Measurements from ENCODE around the gene CFAP44.
"Not testable (repeated sequence)": the region's sequence is repeated elsewhere in the genome, so short reads cannot be mapped to it uniquely, and the experiment has no call there.

Gene CFAP44, protein sequence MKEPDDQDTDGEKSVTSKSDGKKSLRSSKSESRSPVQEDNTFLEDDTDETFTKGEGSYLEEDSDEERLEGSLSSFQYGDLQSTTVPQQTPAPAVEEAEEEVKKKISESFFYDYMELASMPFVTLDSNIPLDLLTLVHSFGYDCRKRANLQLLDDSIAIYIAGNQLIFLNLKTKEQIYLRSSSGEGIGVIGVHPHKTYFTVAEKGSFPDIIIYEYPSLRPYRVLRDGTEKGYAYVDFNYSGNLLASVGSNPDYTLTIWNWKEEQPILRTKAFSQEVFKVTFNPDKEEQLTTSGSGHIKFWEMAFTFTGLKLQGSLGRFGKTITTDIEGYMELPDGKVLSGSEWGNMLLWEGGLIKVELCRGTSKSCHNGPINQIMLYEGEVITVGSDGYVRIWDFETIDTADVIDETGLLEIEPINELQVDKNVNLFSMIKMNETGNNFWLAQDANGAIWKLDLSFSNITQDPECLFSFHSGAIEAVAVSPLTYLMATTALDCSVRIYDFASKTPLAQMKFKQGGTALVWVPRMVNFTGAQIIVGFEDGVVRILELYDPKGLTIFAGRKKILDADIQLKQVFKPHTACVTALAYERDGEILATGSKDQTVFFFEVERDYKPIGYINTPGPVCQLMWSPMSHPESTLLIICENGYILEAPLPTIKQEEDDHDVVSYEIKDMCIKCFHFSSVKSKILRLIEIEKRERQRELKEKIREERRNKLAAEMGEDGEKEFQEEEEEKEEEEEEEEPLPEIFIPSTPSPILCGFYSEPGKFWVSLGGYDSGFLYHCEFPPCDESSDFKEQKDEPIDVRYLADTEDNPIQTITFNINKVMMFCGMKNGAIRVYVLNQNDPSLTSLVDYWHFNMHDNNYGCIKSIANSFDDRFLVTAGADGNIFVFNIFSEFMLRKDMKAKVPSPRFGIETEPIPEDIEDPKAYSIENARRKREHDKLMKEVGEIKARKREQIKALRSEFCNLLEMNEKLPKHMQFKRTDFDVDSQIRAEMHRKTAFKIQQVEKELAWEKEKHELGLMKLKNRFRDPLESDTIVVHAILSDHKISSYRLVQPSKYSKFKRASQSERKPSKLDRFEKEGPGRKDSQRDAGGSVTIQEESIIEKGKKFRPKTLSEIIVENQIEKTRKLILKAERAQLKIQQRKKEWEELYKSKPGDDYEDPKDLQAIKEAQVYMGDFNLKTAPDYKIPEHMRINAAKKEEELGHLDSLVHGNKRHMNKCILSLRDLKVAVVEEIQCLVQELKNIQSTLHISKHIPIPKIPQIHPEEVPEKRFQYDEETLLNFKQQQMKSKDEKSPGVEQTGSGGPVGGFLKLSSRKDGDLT (N-terminal part only)

DNA sequence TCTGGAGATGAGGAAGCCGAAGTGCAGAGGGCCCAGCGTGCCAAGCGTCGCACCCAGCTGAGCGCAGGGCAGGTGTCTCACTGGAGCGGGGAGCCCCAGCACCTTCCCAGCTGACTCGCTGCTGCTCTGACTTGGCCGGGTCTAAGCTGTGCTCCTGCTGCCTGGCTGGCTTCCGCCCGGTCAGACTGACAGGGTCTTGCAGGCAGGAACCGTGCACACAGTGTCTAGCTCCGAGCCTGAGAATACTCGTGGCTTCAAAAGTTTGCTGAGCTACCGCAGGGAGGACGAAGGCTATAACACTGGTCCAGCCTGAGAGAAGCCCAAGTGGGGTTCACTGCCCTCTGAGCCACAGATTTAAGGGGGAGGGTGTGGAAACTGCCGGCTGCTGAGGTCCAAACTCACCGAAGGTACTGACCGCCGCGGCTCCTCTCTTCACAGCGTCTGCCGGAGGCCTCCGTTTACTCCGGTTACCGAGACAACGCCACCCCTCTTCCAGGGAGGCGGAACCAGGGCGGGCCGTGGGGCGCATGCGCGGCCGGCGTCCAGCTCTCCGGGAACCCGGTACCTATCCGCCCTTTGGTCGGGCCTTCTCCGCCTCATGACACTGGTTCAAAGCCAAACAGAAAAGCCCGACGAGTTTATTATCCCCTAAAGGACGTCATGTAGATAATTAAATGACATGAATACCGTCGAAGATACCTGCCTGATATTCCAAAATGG lies at the start of gene CFAP44:
Gene CFAP44 (minus strand): TSS at position 443 of the 720 bp plus-strand sequence. CDS start 7,829 bp downstream, outside the sequence.
- Mint-ChIP-seq H3K36me3 (ENCODE audit: low read depth) (peaks cover 20% of the 10 kb centered on the region), H3K9me3 (no peaks in the 10 kb centered on the region), H3K27me3 (no peaks in the 10 kb centered on the region), H3K4me3 (no peak within 1 kb of the TSS), H3K4me1 (peaks cover 6% of the 10 kb centered on the region), H3K27ac (peak within 1 kb of the TSS; percentile 0)
- DNase-seq (peak; percentile 56), ATAC-seq (peak; percentile 60)

DNA sequence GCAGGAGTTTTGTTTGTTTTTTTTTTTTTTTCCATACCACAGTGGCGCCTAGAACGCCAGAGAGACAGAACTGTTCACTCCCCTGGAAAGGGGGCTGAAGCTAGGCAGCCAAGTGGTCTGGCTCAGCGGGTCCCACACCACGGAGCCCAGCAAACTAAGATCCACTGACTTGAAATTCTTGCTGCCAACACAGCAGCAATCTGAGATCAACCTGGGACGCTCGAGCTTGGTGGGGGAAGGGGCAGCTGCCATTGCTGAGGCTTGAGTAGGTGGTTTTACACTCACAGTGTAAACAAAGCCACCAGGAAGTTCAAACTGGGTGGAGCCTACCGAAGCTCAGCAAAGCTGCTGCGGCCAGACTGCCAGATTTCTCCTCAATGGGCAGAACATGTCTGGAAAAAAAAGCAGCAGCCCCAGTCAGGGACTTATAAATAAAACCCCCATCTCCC lies 43.9 kb upstream of the CFAP44 start:
- Mint-ChIP-seq H3K27me3 (no peaks in the 10 kb centered on the region), H3K4me1 (no peaks in the 10 kb centered on the region), H3K36me3 (ENCODE audit: low read depth) (peaks cover 36% of the 10 kb centered on the region), H3K27ac (no peak overlapping the region), H3K4me3 (no peak overlapping the region), H3K9me3 (peaks cover 11% of the 10 kb centered on the region)
- no peak for DNase-seq
- no peak for ATAC-seq

DNA sequence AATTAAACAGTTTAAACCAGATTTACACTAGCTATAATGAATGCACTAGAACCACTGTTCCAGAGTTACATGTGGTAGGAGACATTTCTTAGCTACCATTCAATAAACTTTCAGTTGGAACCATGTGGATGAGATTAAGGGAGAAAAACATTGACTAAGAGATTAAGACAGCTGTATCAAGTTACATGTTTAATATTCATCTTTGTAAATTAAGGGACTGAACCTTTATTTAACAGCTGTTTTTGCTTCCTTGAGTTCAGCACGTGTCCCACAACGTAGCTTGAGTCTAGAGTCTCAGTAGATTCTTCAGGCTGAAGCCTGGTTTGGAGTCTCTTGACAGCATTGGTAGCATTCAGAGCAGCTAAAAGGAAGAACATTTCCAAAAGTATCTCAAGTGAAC lies 27.2 kb upstream of the CFAP44 start:
- Mint-ChIP-seq H3K9me3 (no peaks in the 10 kb centered on the region), H3K36me3 (ENCODE audit: low read depth) (peaks cover 43% of the 10 kb centered on the region), H3K27me3 (no peaks in the 10 kb centered on the region), H3K4me1 (no peaks in the 10 kb centered on the region), H3K4me3 (no peak overlapping the region), H3K27ac (no peak overlapping the region)
- ATAC-seq (no peak), DNase-seq (no peak)

DNA sequence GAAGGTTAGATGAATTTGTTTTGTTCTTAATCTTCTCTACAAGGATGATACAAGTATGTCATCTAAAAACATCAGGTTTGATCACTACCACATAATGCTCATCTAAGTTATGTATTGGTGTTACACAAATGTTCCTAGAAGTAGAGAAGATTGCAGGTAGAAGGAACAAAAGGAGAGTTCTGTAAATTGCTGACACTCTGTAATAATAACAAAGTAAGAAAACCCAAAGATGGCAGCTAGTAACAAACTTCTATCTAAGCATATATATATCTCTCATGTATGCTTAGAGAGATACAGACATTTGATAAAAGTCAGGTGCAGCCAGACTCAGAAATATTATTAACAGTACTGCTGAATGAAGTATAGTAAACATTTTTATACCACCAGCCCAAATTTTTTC lies 20.2 kb upstream of the CFAP44 start:
- Mint-ChIP-seq H3K27me3 (no peaks in the 10 kb centered on the region), H3K4me1 (no peaks in the 10 kb centered on the region), H3K9me3 (no peaks in the 10 kb centered on the region), H3K36me3 (ENCODE audit: low read depth) (peaks cover 64% of the 10 kb centered on the region), H3K27ac (no peak overlapping the region), H3K4me3 (no peak overlapping the region)
- ATAC-seq (no peak), DNase-seq (no peak)

DNA sequence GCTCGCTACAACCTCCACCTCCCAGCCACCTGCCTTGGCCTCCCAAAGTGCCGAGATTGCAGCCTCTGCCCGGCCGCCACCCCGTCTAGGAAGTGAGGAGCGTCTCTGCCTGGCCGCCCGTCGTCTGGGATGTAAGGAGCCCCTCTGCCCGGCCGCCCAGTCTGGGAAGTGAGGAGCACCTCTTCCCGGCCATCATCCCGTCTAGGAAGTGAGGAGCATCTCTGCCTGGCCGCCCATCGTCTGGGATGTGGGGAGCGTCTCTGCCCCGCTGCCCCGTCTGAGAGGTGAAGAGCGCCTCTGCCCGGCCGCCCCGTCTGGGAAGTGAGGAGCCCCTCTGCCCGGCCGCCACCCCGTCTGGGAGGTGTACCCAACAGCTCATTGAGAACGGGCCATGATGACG lies 17.3 kb upstream of the CFAP44 start:
- not testable (repeated sequence) for DNase-seq, H3K27me3 Mint-ChIP-seq, ATAC-seq, H3K9me3 Mint-ChIP-seq, H3K4me3 Mint-ChIP-seq, H3K4me1 Mint-ChIP-seq, H3K27ac Mint-ChIP-seq
- peaks cover 60% of the 10 kb centered on the region for H3K36me3 Mint-ChIP-seq (ENCODE audit: low read depth)

DNA sequence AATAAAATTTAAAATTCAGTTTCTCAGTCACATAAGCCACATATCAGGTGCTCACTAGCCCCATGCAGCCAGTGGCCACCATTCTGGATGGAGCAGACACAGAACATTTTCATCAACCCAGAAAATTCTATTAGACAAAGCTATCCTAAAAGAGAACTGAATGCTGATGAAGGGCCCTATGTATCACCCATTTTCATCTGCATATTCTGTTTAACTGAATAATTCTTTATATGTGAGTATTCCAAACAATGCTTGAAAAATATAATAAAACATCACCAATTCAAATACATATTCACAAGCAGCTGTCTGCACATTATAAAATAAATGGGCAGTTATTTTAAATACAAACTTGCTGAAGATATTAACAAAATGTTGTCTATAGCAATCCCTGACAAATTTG lies 14.2 kb upstream of the CFAP44 start:
- H3K36me3 Mint-ChIP-seq (ENCODE audit: low read depth): peaks cover 49% of the 10 kb centered on the region
- no peak overlapping the region for H3K27ac Mint-ChIP-seq
- no peaks in the 10 kb centered on the region for H3K27me3 Mint-ChIP-seq
- H3K4me3 Mint-ChIP-seq: no peak overlapping the region
- DNase-seq (no peak), ATAC-seq (no peak)
- H3K4me1 Mint-ChIP-seq: no peaks in the 10 kb centered on the region
- H3K9me3 Mint-ChIP-seq: no peaks in the 10 kb centered on the region

DNA sequence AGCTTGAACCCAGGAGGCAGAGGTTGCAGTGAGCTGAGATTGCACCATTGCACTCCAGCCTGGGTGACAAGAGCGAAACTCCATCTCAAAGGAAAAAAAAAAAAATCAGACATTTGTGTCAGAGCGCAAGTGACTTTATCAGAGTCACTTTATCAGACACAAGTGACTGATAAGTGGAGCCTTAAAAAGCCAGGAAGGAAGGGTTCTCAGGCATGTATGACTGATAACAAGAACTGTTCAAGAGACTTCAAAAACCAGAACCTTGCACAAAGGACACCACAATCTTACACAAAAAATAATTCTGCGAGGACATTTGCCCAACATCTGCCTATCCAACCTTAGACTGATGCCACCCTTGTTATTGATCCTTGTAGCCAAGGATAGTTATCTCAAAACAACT lies 13.3 kb upstream of the CFAP44 start:
- no peak for DNase-seq
- Mint-ChIP-seq H3K9me3 (no peaks in the 10 kb centered on the region), H3K36me3 (ENCODE audit: low read depth) (peaks cover 41% of the 10 kb centered on the region), H3K27ac (no peak overlapping the region), H3K4me1 (no peaks in the 10 kb centered on the region), H3K4me3 (no peak overlapping the region), H3K27me3 (no peaks in the 10 kb centered on the region)
- no peak for ATAC-seq

DNA sequence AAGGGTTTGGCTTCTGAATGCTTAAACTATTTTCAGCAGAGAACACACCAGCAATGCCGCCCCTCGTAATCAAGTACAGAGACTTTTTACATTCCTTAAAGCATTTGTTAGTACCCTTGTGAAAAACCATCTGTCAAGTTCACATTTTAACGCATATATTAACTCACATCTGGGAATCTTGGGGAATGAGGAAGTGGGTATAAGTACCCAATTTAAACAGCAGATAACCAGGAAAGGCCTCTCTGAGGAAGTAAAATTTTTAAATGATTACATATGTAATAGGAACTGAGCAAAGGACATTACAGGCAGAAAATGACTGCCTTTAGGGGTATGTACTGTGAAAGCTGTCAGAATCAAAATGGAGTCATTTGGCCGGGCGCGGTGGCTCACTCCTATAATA lies 12.8 kb upstream of the CFAP44 start:
- Mint-ChIP-seq H3K9me3 (no peaks in the 10 kb centered on the region), H3K36me3 (ENCODE audit: low read depth) (peaks cover 37% of the 10 kb centered on the region), H3K4me1 (no peaks in the 10 kb centered on the region), H3K4me3 (no peak overlapping the region), H3K27me3 (no peaks in the 10 kb centered on the region), H3K27ac (no peak overlapping the region)
- ATAC-seq (no peak), DNase-seq (no peak)

DNA sequence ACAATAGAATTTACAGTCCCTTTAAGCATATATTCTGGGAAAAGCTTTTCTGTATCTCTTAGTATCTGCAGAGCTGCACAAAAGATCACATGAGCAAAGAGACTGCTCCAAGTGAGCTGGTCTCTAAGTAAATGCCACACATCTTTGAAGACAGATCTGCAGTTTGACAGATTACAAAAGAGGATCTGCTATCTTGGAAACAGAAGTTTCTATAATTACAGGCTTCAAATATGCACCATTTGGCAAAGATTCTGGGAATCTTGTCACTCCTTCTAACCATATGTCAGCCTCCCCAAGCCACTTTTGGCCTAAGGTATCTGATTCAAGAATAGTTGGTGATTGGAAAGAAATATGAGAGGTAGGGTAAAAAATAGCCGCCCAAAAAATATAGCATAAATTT lies 9.6 kb upstream of the CFAP44 start:
- no peaks in the 10 kb centered on the region for H3K9me3 Mint-ChIP-seq
- peaks cover 37% of the 10 kb centered on the region for H3K36me3 Mint-ChIP-seq (ENCODE audit: low read depth)
- no peaks in the 10 kb centered on the region for H3K4me1 Mint-ChIP-seq
- no peak overlapping the region for H3K27ac Mint-ChIP-seq
- no peaks in the 10 kb centered on the region for H3K27me3 Mint-ChIP-seq
- ATAC-seq (no peak), DNase-seq (no peak)
- H3K4me3 Mint-ChIP-seq: no peak overlapping the region

DNA sequence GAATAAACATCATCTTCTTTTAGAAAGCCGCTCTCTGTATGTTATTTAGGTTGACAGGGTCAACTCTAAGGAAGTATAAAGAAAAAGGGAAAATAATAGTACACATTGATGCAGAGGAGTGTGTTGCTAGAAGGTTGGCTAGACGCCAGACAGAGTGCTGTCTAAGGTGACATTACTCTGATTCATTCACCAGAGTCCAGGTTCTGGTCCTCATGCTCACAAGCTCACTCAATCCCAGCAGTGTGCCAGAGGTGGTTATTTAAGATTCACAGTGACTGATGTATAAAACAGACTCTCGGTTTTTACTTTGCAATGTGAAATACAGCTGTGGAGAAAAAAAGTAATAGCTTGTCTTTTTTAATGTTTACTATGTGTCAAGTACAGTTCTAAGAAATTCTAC lies 1.7 kb downstream of the CFAP44 start:
- H3K27me3 Mint-ChIP-seq: no peaks in the 10 kb centered on the region
- H3K9me3 Mint-ChIP-seq: no peaks in the 10 kb centered on the region
- ATAC-seq (no peak), DNase-seq (no peak)
- H3K4me1 Mint-ChIP-seq: peaks cover 6% of the 10 kb centered on the region
- H3K36me3 Mint-ChIP-seq (ENCODE audit: low read depth): peaks cover 12% of the 10 kb centered on the region
- H3K27ac Mint-ChIP-seq: no peak overlapping the region
- no peak overlapping the region for H3K4me3 Mint-ChIP-seq

DNA sequence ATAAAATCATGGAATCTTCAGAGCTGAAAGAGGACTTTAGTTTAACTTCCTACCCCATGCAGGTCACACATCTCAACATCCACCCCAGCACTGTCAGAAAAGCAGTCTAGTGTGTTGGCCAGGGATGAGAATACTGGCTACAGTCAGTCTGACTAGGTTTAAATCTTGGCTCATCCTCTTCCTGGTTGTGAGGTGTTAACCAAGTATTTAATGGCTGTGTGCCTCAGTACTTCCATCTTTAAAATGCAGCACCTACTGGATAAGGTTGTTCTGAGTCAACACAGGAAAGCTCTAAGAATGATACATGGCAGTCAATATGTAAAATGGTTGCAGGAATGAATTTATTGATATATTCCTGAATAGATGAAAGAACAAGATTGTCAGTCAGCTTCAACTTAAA lies 3.1 kb downstream of the CFAP44 start:
- peaks cover 6% of the 10 kb centered on the region for H3K4me1 Mint-ChIP-seq
- no peaks in the 10 kb centered on the region for H3K27me3 Mint-ChIP-seq
- ATAC-seq (peak; percentile 12), DNase-seq (no peak)
- H3K9me3 Mint-ChIP-seq: no peaks in the 10 kb centered on the region
- H3K27ac Mint-ChIP-seq: no peak overlapping the region
- peaks cover 14% of the 10 kb centered on the region for H3K36me3 Mint-ChIP-seq (ENCODE audit: low read depth)
- no peak overlapping the region for H3K4me3 Mint-ChIP-seq

DNA sequence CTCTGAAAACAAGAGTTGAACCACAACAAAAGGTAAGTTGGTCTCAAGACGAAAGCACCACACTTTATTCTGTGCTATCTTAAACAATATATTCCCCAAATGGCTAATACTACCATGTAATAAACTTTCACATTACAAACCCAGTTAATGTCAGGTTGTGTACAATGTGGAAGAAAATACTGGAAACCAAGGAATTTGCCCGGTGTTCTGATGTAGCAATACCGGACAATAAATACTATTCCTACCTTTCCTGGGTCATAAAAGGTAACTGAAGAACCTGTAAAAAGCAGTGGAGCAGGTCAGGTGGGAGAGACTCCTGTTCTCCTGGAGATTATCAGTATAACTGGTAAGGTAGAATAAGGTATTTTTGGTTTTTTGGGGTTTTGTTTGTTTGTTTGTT lies 3.9 kb downstream of the CFAP44 start:
- H3K27me3 Mint-ChIP-seq: no peaks in the 10 kb centered on the region
- H3K4me3 Mint-ChIP-seq: no peak overlapping the region

DNA sequence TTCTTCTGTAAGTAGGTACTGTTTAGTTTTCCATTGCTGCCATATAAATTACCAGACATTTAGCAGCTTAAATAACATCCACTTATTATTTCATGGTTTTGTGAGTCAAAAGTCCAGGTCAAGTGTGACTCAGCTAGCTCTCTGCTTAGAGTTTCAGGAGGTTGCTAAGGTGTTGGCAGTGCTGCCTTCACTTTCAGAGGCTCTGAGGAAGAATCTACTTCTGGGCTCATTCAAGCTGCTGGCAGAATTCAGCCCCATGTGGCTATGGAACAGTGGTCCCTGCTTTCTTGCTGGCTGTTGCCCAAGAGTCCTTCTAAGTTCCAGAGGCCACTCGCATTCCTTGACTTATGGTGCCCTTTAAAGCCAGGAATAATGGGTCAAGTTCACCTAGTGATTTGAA lies 4.5 kb downstream of the CFAP44 start:
- no peak overlapping the region for H3K27ac Mint-ChIP-seq
- DNase-seq (no peak), ATAC-seq (peak; percentile 84)

More for the DNA sequence above, 3.9 kb downstream of the CFAP44 start:
- no peak for ATAC-seq
- no peak for DNase-seq
- Mint-ChIP-seq H3K9me3 (no peaks in the 10 kb centered on the region), H3K36me3 (ENCODE audit: low read depth) (peaks cover 17% of the 10 kb centered on the region), H3K27ac (no peak overlapping the region), H3K4me1 (peaks cover 6% of the 10 kb centered on the region)

DNA sequence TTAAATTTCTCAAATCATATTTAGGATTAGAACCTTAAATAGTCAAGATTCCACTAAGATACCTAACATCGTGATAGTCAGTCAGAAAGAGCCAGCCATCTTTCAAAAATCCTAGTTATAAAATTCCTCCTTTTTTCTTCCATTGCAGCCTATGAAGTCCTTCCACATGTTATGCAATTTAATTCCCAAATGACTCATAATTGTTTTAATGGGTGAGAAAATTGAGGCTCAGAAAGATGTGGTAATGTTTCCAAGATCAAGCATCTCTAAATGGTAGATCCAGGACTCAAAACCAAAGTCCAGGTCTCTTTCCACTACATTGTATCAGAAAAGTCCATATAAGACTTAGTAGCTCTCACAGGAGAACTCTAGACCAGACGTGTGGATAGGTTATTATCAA lies 9.5 kb downstream of the CFAP44 start:
- ATAC-seq (no peak), DNase-seq (no peak)
- no peak overlapping the region for H3K27ac Mint-ChIP-seq
- H3K27me3 Mint-ChIP-seq: no peaks in the 10 kb centered on the region
- peaks cover 4% of the 10 kb centered on the region for H3K4me1 Mint-ChIP-seq
- peaks cover 48% of the 10 kb centered on the region for H3K36me3 Mint-ChIP-seq (ENCODE audit: low read depth)
- H3K4me3 Mint-ChIP-seq: no peak overlapping the region
- peaks cover 19% of the 10 kb centered on the region for H3K9me3 Mint-ChIP-seq

More for the DNA sequence above, 4.5 kb downstream of the CFAP44 start:
- Mint-ChIP-seq H3K27me3 (no peaks in the 10 kb centered on the region), H3K9me3 (no peaks in the 10 kb centered on the region), H3K36me3 (ENCODE audit: low read depth) (peaks cover 17% of the 10 kb centered on the region), H3K4me3 (no peak overlapping the region), H3K4me1 (peaks cover 6% of the 10 kb centered on the region)
